Tibial artery (tissue), 4 donors: ENCODE results near the gene CDK18.

Experiments
- DNase-seq, 2 donors: peaks; one replicate each; pipeline ENCODE4 v3.0.0-alpha.2; 2019
- H3K27ac ChIP-seq, 2 donors: fragments of 200-600 bp; sonication (generic) in 1 of 2; 1 replicate in 1 of 2; 2 replicates in 1 of 2; pipeline ENCODE4 v1.5.1; 2018 to 2019; ENCODE audit warnings: mild to moderate bottlenecking in 1 of 2
- H3K27me3 ChIP-seq, 2 donors: fragments of 200-600 bp; sonication (generic) in 1 of 2; one replicate each; pipeline versions ENCODE4 v1.5.1 to v1.6.0; 2016 to 2019
- H3K36me3 ChIP-seq, 3 donors: fragments of 200-600 bp; sonication (generic) in 2 of 3; one replicate each; pipeline ENCODE4 v1.5.1; 2016 to 2019; ENCODE audit warnings: mild to moderate bottlenecking in 2 of 3
- H3K4me1 ChIP-seq, 4 donors: fragments of 200-600 bp; sonication (generic) in 2 of 4; 1 replicate in 3 of 4; 2 replicates in 1 of 4; pipeline ENCODE4 v1.5.1; 2016 to 2019
- H3K4me3 ChIP-seq, 2 donors: fragments of 200-600 bp; sonication (generic) in 1 of 2; 1 replicate in 1 of 2; 2 replicates in 1 of 2; pipeline ENCODE4 v1.5.1; 2018 to 2019; ENCODE audit warnings: mild to moderate bottlenecking in 2 of 2
- H3K9me3 ChIP-seq, 3 donors: fragments of 200-600 bp; sonication (generic) in 1 of 3; one replicate each; pipeline ENCODE4 v1.5.1; 2016 to 2019
- intact Hi-C: fragments of 100-400 bp; cut with DNase I; formaldehyde crosslinking; loops from one replicate; pipeline ENCODE4 v1.15.0; 2023; ENCODE audit warnings: low total_unique reads
- TF ChIP-seq, protein P1 (sequence below), 2 experiments: fragments of 200-600 bp in 1 of 2; fragments of 450-650 bp in 1 of 2; IDR thresholded peaks; one replicate each; pipeline ENCODE4 v1.5.1; 2017 to 2019; ENCODE audit warnings: antibody characterized with exemption in 2 of 2, mild to moderate bottlenecking in 1 of 2, moderate library complexity in 1 of 2

Gene CDK18

DNA sequence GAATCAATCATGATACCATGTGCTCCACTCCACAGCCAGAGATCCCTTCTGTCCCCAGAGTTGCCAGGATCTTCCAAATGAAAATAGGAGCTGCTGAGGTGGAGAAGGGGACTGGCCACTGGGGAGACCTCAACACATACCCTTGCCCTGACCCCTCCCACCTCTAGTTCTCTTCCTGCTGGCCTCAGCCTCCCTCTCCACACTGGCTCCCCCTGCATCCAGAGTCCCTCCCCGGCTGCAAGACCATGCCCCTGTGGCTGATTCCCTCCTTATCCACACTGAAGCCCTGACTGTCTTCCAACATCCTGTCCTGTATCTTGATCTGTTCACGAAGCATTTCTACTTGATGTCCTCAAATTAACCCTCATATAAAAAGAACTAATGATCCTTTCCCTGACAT is 21.1 kb upstream of the CDK18 start:
- Histone ChIP-seq H3K4me3 (no peak overlapping the region), H3K4me1 (peaks cover 0 to 8% (median 3%) of the 10 kb centered on the region in 4 donors), H3K27ac (no peak overlapping the region), H3K9me3 (no peaks in the 10 kb centered on the region), H3K36me3 (no peaks in the 10 kb centered on the region), H3K27me3 (peaks cover 0 to 67% of the 10 kb centered on the region in 2 donors)
- intact Hi-C loops: no loop called here
- DNase-seq: no peak
- TF ChIP-seq, protein P1, sequence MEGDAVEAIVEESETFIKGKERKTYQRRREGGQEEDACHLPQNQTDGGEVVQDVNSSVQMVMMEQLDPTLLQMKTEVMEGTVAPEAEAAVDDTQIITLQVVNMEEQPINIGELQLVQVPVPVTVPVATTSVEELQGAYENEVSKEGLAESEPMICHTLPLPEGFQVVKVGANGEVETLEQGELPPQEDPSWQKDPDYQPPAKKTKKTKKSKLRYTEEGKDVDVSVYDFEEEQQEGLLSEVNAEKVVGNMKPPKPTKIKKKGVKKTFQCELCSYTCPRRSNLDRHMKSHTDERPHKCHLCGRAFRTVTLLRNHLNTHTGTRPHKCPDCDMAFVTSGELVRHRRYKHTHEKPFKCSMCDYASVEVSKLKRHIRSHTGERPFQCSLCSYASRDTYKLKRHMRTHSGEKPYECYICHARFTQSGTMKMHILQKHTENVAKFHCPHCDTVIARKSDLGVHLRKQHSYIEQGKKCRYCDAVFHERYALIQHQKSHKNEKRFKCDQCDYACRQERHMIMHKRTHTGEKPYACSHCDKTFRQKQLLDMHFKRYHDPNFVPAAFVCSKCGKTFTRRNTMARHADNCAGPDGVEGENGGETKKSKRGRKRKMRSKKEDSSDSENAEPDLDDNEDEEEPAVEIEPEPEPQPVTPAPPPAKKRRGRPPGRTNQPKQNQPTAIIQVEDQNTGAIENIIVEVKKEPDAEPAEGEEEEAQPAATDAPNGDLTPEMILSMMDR (IDR thresholded peaks at IDR 0.05): no peak

DNA sequence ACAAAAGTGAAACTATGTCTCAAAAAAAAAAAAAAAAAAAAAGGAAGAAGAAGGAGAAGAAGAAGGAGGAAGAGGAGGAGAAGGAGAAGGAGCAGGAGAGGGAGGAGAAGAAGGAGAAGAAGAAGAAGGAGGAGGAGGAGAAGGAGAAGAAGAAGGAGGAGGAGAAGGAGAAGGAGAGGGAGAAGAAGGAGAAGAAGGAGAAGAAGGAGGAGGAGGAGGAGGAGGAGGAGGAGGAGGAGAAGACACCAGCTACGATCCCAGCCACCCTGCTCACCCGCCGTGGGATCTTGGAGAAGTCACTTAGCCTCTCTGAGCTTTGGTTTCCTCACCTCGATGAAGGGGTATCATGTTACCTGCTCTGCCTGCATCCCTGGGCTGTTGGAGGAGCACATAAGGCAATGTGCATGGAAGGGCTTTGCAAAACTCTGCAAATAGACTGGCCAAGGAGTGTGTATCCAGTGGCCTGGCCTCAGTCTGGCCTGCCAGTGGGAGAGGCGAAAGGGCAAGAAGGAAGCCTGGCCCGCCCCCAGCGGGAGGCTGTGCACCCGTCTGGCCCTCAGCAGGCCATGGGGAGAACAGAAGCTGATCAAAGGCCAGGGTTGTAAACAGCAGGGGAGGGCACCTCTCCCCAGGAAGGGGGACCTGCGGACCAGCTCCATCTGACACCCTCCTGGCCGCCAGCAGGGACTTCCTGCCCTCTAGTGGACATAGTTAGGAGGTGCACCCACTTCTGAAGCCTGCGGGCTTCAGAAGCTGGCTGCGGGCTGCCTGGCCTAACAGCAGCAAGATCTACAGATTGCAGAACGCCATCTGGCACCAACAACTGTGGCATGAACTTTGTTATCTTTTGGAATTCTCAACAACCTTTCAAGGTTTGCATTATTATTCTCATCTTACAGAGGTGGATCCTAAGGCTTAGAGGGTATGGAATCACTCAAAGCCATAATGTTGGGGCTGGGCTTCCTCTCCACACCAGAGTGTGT is 19.2 kb upstream of the CDK18 start:
- Histone ChIP-seq H3K4me3 (no peak overlapping the region), H3K4me1 (peaks cover 0 to 5% (median 2%) of the 10 kb centered on the region in 4 donors), H3K27me3 (peaks cover 0 to 48% of the 10 kb centered on the region in 2 donors), H3K9me3 (no peaks in the 10 kb centered on the region), H3K27ac (no peak overlapping the region), H3K36me3 (no peaks in the 10 kb centered on the region)
- TF ChIP-seq, protein P1 (IDR thresholded peaks at IDR 0.05): peak; percentile 92 to 95
- DNase-seq: peak; percentile 33 to 70
- intact Hi-C loops: loop anchor here (5.0 kb wide), 1 partner anchor 133 kb away; no protein-coding TSS in a partner anchor

- Histone ChIP-seq H3K36me3 (no peaks in the 10 kb centered on the region), H3K9me3 (no peaks in the 10 kb centered on the region), H3K4me3 (no peak overlapping the region), H3K27ac (no peak overlapping the region), H3K27me3 (peaks cover 0 to 39% of the 10 kb centered on the region in 2 donors), H3K4me1 (peaks cover 0 to 5% (median 2%) of the 10 kb centered on the region in 4 donors)
- intact Hi-C loops: loop anchor here (5.0 kb wide), 1 partner anchor 134 kb away; no protein-coding TSS in a partner anchor
- TF ChIP-seq, protein P1 (IDR thresholded peaks at IDR 0.05): no peak
- no peak for DNase-seq
Observed at GRCh38 chr1:205486258-205486657, 18.2 kb upstream of the CDK18 start.

DNA sequence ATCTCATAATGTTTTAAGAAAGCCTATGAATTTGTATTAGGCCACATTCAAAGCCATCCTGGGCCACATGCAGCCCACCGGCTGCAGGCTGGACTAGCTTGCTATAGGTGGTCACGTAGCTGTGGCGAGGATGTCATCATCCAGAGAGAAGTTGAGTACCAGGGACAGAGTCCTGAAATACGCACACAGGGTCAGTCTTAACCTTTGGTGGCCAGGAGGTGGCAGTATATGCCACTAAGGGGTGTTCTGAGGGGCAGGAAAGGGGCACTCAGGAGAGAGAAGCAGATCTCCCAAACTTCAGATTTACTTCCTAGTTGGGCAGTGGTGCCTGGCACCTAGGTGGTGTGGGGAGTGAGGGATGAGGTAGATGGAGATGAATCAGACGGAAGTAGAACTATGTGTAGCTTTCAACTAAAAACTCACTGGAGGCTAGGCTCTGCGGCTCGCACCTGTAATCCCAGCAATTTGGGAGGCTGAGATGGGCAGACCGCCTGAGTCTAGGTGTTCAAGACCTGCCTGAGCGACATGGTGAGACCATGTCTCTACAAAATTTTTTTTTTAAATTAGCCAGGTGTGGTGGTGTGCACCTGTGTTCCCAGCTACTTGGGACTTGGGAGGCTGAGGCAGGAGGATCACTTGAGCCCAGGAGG is 16.3 kb upstream of the CDK18 start:
- peak in 1 of 2 donors; percentile 72 for DNase-seq
- H3K27me3 ChIP-seq: peaks cover 0 to 19% of the 10 kb centered on the region in 2 donors

DNA sequence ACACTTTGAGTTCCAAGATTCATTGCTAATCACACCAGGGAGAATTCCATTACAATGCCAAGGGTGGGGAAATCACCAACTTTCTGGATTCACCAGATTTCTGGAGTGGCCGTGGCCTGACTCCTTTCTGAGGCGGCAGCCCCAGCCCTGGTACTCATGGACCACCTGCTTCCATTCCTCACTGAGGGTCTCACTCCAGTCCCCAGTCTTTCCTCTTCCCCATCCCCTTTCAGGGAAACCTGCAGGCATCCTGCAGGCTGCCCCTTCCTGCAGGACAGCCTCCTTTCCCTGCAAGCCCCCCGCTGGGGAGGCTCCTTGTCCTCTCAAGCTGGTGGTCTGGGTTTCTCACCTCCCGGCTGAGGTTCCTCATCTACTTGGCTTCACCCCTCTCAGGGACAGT is 12.7 kb upstream of the CDK18 start:
- no peak for DNase-seq
- intact Hi-C loops: no loop called here
- TF ChIP-seq, protein P1 (IDR thresholded peaks at IDR 0.05): no peak

More for the DNA sequence above, 16.3 kb upstream of the CDK18 start:
- Histone ChIP-seq H3K9me3 (no peaks in the 10 kb centered on the region), H3K36me3 (no peaks in the 10 kb centered on the region), H3K27ac (no peak overlapping the region), H3K4me1 (peaks cover 0 to 23% (median 18%) of the 10 kb centered on the region in 4 donors), H3K4me3 (no peak overlapping the region)
- TF ChIP-seq, protein P1 (IDR thresholded peaks at IDR 0.05): peak; percentile 82 to 83
- intact Hi-C loops: loop anchor here (1.0 to 5.0 kb wide), 2 partner anchors 36 to 136 kb away; no protein-coding TSS in a partner anchor

More for the DNA sequence above, 12.7 kb upstream of the CDK18 start:
- H3K4me3 ChIP-seq: no peak overlapping the region
- H3K9me3 ChIP-seq: no peaks in the 10 kb centered on the region
- no peaks in the 10 kb centered on the region for H3K36me3 ChIP-seq
- peaks cover 0 to 25% (median 22%) of the 10 kb centered on the region in 4 donors for H3K4me1 ChIP-seq
- H3K27me3 ChIP-seq: peaks cover 0 to under 1% of the 10 kb centered on the region in 2 donors
- no peak overlapping the region for H3K27ac ChIP-seq
